HG03378 (cell line): ENCODE data around the gene PTPN3.

Experiments
- ATAC-seq: cut with Tn5 transposase; IDR thresholded peaks from one replicate; pipeline ENCODE4 v1.9.1; 2021; ENCODE audit warnings: mild to moderate bottlenecking, moderate library complexity; ENCODE audit not compliant: unreplicated experiment

PTPN3 gene

DNA sequence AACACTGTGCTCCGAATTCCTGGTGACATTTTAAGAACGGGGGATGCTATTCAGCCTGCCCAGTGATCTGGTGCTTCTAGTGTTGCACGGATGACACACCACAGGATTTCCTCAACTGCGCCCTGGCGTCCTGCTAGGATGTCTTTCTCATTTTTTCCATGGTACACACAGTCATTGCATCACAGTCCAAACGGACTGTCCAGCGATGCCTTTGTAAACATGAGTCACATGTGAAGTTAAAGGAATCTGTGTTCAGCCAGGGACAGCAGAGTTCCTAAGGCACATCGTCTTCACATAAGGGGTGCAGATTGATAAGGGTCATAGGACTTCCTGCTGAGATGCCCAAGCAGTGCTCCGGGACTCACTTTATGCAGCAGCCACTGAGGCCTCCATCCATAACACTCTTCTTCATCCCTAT is 9.3 kb upstream of the PTPN3 start:
- ATAC-seq: no peak

DNA sequence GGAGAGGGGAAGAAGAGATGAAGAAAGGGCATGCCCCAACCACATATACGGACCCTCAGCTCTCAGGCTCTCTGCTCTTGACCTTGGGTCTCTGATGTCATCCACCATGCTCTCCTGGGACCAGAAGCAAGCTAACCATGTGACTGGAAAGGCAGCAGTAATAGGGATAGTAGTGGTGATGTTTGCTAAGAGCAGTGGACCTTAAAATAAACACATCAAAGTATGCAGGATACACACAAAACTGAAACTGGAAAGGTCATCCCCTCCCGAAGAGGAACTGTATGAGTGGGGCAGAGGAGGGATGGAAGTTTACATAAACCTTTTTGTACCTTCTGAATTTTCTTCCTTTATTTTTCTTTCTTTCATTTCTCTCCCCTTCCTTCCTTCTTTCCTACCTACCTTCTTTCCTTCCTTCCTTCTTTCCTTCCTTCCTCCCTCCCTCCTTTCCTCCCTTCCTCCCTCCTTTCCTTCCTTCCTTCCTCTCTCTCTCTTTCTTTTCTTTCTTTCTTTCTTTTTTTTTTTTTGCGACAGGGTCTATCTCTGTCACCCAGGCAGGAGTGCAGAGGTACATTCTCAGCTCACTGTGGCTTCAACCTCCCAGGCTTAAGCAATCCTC is 8.1 kb upstream of the PTPN3 start:
- ATAC-seq: no peak

DNA sequence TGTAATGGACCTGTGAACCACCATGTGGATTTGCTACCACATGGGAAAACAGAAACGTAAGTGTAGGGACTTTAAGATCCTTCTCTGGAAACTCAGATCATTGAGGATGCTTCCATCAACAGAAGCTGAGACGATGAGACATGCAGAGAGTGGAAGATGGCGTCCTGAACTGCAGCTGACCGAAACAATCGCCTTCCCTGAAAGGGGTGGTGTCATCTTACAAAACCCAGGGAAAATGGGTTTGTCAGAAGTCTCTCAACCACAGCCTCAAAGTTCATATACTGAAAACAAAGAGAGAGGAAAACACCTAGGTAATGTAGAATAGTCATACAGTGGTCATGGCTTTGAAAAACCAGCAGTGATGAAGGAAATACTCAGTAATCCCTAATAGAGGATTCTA is 6.6 kb upstream of the PTPN3 start:
- no peak for ATAC-seq

DNA sequence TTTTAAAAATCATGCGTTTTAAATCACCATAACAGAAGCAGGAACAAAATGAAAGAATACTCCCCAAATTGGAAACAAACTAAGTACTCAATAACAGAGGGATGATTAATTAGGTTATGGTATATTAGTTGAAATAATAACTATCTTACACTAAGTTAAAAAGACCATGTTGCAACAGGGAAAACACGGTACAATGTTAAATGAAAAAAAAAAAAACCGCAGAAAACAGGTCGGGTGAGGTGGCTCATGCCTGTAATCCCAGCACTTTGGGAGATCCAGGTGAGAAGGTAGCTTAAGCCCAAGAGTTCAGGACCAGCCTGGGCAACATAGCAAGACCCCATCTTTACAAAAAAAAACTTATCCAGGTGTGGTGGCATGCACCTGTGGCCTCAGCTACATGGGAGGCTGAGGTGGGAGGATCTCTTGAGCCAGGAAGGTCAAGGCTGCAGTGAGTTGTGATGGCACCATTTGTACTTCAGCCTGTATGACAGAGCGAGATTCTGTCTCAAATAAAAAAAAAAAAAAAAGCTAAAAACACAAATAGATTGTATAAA is 2.4 kb upstream of the PTPN3 start:
- no peak for ATAC-seq

DNA sequence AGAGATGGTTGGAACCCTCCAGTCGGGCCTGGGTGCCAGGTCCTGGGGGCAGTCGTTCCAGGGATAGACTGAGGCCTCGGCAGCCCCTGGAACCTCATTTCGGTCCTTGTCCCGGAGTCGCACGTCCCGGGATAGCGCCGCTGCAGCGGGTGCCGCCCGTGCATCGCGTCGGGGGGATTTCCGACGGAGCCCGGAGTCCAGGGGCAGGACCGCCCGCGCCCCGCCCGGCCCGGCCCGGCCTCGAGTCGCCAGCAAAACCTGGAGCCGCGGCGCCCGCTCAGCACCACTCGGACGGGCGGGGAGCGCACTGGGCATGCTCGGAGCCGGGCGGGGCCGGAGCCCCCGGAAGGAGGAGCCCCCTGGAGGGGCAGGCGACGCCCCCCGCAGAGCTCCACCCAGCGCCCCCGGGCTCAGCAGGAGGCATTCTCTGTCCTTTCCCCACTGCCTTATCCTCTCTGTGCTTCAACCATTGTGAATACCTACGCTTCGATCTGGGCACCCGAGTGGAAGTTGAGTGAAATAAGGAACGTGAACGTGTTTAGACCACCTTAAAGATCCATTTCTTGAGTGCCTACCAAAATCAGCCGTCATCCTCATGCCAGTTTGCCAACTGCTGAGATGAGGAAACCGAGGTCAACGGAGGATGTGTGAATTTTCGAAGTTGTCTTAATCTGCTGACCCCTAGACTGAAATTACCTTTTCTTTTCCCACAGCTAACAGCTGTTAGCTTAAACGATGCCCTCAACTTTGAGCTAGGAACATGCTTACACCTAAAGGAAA is 1.7 kb upstream of the PTPN3 start:
- ATAC-seq: no peak

DNA sequence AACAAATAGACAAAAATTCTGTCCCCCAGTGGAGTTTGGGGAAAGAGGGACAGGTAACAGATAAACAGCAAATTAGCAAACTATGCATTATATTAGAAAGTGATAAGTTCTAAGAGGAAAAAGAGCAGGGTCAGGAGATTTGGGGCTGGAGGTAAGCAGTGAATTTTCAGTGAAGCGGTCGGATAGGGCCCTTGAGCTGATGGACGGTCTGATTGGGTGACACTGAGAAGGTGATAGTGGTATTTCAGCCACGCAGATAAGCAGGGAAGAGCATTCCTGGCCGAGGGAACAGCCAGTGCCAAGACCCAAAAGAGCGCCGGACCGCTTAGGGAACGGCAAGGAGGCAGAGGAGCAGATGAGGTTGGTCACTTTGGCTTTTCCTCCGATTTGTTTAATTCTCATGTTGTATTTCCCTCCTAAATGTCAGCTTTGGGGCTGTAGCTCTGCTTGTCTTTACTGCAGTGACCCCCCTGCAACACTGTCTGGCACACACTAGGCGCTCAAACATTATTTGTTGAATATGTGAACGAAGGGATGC is 1.1 kb upstream of the PTPN3 start:
- ATAC-seq: no peak

DNA sequence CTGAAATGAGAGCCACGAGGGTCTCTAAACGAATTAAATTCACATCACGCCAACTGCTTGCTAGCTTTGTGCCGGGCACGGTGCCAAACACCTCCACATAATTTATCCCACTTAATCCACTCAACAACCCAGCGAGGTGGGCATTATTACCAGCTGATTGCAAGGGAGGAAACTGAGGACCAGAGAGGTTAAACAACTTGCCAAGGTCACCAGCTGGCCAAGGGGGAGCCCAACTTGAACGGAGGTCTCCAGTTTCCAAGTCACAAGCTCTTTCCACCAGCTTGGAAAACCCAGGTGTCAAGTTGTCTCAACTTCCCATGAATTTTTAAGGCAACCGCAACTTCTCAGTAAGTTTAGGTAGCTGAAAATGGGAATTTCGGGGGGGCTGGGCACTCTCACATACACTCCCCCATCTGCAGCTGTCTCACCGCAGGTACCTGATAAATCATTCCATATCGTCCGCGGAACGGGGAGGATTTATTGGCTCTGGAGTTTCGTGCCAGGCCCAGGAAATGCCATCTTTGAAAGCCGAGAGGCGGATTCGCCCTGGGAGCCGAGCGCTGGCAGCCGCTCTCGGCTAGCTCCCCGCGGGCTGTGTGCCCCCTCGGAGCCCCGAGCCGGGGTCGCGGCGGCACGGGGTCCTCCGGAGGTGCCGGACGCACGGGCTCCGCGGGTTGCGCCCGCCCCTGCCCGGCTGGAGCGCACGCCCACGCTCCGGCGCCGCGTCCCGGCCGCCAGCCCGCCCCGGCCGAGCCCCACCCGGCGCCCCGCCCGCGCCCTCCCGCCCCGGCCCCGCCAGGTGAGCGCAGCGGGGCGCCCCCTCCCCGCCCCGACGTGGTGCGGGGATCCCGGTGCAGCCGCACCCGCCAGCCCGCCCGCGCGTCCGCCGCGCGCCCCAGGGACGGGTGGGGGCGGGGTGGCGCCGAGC is 617 bp downstream of the PTPN3 start:
- no peak for ATAC-seq

DNA sequence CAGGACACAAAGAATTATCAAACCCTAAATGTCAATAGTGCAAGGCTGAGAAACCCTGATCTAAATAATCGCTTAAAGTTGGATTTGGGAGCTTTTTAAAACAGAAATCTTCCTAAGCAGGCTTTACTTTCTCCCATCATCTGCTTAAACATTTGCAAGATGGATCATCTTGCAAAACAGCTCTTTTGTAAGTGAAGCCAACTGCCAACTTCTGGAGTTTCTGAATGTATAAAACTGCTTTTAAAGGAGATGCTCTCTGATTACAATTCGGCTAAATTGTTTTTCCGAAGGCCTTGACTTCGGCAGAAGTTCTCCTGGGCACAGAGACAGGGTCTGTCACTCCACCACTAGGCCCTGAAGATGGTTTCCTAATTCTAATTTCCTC is 1.3 kb downstream of the PTPN3 start:
- ATAC-seq: no peak

DNA sequence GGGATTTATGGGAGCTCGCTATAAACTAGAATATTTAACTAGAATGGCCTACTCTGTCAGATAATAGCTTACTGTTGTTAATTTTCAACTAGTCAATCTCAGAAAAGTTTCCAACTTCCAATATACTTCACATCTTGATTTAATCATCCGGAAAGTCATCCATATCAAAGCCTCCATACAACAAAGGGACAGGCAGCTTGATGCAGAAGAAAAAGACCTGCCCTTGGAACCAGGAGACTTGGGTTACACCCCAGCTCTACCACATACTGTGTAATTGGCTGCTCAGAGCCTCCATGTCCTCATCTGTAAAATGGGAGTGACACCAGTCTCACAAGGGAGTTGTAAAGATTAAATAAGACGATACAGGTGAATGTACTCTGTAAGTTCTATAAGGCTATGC is 1.9 kb downstream of the PTPN3 start:
- no peak for ATAC-seq

DNA sequence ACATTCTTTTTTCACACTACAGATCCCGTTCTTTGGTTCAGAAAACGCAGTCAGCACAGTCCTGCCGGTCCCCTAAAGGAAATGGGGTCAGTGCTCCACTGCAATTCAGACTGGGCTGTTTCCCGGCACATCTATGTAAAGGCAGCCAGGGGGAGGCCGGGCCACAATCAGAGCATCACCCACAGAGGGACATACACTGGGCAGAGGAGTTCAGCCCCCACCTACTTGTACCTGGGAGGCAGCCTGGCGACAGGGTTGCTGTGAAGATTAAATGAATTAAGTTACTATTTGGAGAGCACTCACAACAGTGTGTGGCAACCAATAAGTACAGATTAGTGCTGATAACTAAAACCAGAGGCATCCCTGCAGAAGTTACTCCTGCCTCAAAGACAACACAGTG is 4.5 kb downstream of the PTPN3 start:
- no peak for ATAC-seq

DNA sequence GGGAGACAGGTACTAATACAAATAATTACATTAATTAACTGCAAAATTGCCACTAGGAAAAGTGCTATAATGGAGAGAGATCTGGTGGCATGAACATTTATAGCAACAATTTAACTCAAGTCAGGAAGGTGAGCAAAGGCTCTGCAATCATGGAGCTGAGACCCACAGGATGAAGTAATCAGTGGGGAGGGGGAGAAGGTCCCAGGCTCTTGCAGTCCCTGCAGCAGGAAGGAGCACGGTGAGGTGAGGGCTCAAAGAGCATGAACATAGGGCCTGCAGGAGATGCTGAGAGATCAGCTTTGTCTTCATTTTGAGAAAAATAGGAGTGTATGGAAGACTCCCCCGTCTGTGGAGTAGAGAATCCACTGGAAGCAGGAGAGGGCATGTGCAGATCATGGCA is 6.5 kb downstream of the PTPN3 start:
- no peak for ATAC-seq

DNA sequence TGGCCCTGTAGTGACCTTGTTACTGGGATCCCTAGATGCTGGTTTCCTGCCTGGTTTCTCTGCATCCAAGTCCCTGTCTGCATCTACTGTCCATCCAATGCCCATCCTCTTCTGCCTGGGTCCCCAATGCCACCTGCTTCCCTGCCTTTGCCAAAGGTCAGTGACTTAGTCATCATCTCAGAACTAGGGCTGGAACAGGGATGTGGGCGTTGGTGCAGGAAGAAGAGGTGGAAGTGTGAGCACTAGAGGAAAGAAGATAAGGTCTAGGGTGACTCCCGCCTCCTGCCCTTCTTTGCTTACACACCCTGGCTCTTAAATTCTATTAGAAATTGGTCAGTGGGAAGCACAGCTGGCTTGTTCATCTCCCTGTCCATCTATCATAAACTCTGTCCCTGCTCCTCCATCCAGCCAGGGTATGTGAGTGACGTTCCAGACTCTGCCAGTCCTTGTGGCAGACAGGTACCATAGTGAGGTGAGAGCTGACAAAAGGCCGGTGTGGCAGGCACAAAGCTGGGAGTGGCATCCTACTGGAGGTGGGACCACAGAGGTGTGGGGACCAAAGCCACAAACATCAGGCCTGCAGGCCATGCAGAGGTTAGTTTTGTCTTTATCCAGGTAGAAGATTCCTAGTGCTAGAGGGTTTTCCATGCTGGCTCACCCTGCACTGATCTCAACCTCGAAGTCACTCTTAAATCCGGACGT is 9.2 kb downstream of the PTPN3 start:
- no peak for ATAC-seq

DNA sequence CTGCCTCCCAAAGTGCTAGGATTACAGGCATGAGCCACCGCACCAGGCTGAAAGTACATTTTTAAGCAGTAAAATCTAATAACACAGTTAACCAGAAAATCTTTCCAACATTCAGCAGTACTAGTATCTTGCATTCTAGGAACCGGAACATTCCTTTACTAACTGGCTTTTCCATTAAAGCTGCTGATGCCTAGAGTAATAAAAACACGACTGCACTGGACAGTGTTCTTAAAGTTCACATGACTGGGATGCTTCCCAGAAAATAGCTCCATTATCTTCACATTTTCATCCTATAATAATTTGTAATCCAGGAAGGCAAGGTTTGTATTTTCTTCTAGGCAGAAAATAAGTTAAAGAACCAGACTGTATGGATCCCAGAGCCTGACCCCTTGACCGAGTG is 9.8 kb downstream of the PTPN3 start:
- no peak for ATAC-seq

DNA sequence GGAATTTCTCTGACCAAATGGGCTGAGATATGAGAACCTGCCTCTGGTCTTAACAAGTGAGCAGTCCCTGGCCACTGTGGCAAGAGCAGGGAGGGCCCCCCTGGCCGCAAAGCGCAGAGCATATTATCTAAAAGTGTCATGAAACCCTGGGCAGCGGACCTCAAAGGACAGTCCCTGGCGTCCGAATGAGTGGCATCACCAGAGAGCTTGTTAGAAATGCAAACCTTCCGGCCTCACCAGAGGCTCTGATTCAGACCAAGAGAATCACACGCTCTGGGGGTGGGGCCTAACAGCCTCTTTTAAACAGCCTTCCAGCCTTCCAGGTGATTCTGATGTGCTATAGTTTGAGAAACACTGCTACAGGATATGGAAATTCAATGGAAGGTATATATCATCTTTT is 10.9 kb downstream of the PTPN3 start:
- ATAC-seq: no peak

DNA sequence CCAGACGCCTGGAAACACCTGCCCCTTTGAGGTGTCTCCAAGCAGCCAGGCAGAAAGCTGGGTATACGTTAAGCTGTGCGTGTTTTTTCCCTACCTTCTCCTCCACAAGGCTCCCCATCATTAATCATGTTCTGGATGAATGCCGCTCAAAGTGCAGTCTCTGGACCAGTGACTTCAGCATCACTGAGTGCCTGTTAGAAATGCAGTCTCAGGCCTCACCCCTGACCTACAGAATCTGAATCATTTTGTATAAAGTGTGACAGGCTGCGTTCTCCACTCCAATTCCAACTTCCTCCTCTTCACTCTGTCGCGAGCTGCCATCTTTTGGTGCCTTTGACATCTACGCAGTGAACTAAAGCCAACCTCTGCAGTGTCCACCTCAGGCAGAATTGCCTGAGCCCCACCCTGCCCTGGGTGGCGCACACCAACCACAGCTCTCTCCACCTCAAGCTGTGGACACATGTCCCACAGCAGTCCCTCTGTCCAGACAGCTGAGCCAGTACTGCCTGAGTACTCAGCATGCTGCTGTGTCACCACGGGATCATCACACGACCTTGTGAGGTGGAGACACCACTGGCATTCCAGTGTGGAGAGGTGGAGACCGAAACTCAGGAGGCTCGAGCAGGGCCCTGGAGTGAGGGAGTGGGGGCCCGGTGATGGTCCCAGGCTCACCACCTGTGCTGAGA is 14.2 kb downstream of the PTPN3 start:
- no peak for ATAC-seq

DNA sequence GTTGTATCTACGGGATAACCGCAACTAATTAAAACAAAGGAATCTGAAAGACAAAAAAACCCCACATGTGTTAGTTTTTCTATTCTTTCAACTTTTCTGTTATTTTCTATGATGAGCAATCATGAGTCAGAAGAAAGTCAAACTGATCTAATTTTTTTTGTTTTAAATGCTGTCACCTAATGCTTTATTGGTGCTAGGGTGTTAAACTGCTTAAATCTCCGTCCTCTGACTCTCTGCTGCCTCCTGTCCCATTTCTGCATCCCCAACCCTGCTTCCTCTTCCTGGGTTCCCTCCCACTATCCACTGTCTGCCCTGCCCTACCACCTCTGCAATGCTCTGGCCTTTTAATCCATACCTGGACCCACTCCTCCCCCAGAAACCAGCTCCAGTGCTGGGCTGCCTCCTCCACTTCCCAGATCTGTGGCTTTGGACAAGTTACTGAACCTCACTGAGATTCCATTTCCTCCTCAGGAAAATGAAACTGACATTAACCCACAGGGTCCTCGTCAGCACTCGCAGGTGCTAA is 15.7 kb downstream of the PTPN3 start:
- ATAC-seq: no peak

DNA sequence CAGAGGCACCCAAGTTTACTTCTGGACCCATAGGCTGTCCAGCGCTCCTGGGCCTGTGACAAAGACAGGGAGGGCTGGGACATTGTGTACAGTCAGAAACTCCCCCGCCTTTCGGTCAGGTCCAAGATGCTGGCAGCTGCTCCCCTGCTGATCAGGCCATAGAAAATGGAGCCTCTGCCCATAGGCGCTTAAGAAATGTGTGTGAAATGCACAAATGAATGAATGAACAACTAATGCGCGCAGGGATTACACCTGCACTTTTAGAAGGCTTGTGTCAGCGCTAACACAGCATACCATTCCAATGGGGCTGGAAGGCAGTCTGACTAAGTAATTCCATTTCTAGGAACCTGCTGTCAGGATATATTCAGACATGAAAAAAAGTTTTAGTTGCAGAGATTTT is 16.3 kb downstream of the PTPN3 start:
- ATAC-seq: no peak

DNA sequence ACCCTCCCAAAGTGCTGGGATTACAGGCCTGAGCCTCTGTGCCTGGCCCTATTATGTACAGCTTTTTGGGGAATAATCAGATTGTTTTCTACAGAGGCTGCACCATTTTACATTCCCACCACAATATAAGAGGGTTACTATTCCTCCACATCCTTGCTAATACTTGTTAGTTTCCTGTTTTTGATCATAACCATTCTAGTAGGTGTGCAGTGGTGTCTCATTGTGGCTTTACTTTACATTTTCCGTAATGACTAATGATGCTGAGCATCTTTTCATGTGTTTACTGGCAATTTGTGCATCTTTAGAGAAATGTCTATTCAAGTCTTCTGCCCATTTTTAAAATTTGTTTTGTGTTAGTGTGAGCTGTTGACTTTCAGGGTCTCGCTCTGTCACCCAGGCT is 18.3 kb downstream of the PTPN3 start:
- ATAC-seq: no peak

DNA sequence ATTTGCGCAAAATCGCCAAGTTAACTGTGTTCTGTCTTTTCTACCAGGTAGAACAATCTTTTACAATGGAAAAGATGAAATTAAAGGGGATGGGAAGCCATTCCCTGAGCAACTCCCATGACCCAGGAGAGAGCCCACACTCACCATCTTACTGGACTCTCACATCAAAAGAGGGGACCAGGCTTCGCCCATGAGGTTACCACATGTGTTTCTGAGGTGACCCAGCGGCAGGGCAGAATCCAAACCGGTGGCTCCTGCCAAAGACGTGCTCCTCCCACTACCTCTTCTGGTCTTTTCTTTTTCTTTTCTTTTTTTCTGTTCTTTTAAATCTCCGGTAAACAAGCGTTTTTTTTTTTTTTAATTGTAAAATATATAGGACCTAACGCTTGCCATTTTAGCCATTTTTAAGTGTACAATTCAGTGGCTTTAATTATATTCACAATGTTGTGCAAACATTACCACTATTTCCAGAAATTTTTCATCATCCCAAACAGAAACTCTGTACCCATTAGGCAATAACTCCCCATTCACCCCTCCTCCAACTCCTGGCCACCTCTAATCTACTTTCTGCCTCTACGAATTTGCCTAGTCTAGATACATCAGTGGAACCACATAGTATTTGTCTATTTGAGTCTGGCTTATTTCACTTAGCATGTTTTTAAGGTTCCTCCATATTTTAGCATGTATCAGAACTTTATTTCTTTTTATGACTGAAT is 19.3 kb downstream of the PTPN3 start:
- no peak for ATAC-seq
